Retinal pigment epithelial cell (primary cell): ENCODE results near the gene ZMYND11.

Experiments
- DNase-seq: peaks from one replicate; pipeline ENCODE4 v3.0.0-alpha.2; 2010; ENCODE audit warnings: low read depth
- H3K4me3 ChIP-seq: 2 replicates; pipeline ENCODE4 v1.5.1; 2011; ENCODE audit warnings: mild to moderate bottlenecking, low read length, control low read depth, moderate library complexity
- CTCF ChIP-seq: conservative IDR thresholded peaks from 2 replicates; pipeline ENCODE4 v1.5.1; 2011; ENCODE audit warnings: low read depth, low read length, control low read depth, inconsistent platforms

Gene ZMYND11

DNA sequence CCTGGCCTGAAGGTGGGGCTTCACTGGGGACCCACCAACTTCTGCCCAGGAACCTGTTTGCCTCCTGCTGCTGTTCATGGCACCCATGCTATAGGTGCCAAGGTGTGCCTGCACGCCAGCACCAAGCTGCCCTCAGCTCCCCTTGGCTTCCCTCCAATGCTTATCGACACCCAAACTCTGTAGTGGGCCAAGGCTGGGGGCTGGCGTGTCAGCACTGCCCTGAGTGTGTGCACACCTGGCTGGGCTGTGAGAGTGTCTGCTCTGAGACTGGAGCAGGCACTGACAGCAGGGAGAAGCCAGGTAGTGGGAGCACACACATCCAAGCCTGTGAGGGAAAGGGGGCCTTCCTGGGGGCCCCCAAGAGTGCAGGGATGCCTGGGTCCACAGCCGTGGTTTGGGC lies 43.1 kb upstream of the ZMYND11 start:
- no peak for TF ChIP-seq CTCF
- no peak overlapping the region for H3K4me3 ChIP-seq
- DNase-seq, result no peak

DNA sequence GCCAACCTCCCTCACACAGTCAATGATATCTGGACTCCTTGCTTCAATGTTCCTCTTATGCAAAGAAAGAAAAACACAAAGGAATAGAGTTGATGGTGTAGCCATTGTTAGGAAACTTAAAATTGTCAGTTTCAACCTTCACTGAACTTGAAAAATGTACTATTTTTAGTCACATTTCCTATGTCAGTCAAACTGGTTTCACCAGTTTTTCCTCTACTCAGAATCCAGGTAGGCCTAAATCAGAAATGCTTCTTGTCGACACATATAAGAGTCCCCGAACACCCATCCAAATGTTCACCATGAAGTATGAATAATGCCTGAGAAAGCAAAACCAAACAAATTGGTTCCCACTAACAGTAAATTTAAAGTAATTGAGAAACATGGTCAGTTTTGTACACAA lies 42.4 kb upstream of the ZMYND11 start:
- no peak overlapping the region for H3K4me3 ChIP-seq
- DNase-seq, result no peak
- TF ChIP-seq CTCF, result no peak

- no peak for TF ChIP-seq CTCF
- H3K4me3 ChIP-seq, result no peak overlapping the region
- DNase-seq, result no peak
Observed at GRCh38 chr10:94613-95012, 40.6 kb upstream of the ZMYND11 start.

GRCh38 chr10:95356-96115 lies 39.7 kb upstream of the ZMYND11 start:
- no peak for TF ChIP-seq CTCF
- H3K4me3 ChIP-seq, result no peak overlapping the region
- no peak for DNase-seq

DNA sequence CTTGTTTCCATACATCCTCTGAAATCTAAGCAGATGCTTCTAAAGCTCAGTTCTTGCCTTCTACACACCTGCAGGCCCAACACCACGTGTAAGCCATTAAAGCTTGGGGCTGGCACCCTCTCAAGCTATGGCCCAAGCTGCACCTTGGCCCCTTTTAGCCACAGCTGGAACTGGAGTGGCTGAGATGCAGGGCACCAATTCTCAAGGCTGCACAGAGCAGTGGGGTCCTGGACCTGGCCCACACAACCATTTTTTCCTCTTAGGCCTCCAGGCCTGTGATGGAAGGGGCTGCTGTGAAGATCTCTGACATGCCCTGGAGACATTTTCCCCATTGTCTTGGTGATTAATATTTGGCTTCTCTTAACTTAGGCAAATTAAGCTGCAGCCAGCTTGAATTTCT lies 38.8 kb upstream of the ZMYND11 start:
- no peak for DNase-seq
- no peak overlapping the region for H3K4me3 ChIP-seq
- no peak for TF ChIP-seq CTCF

GRCh38 chr10:104416-104815 lies 30.8 kb upstream of the ZMYND11 start:
- DNase-seq, result no peak
- no peak overlapping the region for H3K4me3 ChIP-seq
- no peak for TF ChIP-seq CTCF

DNA sequence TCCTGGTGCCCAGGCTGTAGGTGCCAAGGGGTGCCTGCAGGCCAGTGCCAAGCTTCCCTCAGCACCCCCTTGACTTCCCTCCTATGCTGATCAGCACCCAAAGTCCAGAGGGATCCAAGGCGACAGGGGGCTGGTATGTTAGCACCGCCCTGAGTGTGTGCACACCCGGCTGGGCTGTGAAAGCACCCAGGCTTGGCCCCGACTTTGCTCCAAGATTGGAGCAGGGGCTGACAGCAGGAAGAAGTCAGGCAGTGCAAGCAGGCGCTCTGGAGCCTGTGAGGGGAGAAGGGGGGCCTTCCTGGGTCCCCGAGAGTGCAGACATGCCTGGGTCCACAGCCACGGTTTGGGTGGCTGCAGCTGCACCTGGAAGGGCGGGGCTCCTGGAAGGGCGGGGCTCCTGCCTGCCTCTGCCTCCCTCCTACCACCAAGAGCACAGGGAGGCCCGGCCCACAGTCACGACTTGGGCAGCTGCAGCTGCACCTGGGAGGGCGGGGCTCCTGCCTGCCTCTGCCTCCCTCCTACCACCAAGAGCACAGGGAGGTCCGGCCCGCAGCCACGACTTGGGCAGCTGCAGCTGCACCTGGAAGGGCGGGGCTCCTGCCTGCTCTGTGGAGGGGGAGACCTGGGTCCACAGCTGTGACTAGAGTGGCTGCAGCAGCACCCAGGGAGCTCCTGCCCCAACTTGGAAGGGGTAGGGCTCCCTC lies 30.2 kb upstream of the ZMYND11 start:
- no peak overlapping the region for H3K4me3 ChIP-seq
- no peak for TF ChIP-seq CTCF
- DNase-seq, result no peak
